GM06990 (cell line): ENCODE data around the gene LRP1B.

Experiments used
- DNase-seq: peaks from one replicate; pipeline ENCODE4 v3.0.0-alpha.2; 2011; ENCODE audit not compliant: insufficient read length; ENCODE audit errors: extremely low read depth
- H3K27me3 ChIP-seq: replicated peaks from 2 replicates; pipeline ENCODE4 v1.6.0; 2011; ENCODE audit warnings: low read length; ENCODE audit not compliant: control insufficient read depth, insufficient read depth
- H3K36me3 ChIP-seq: 2 replicates; pipeline ENCODE4 v1.5.1; 2011; ENCODE audit warnings: low read length; ENCODE audit not compliant: control insufficient read depth, insufficient read depth
- H3K4me3 ChIP-seq: replicated peaks from 2 replicates; pipeline ENCODE4 v1.5.1; 2011; ENCODE audit warnings: low read depth, mild to moderate bottlenecking, control low read depth, low read length
- TF ChIP-seq, protein P1 (sequence below): IDR thresholded peaks from 2 replicates; pipeline ENCODE4 v1.5.1; 2011; ENCODE audit warnings: low read length, control low read depth, mild to moderate bottlenecking, inconsistent platforms; ENCODE audit not compliant: insufficient read depth, poor library complexity, severe bottlenecking

Gene LRP1B

GRCh38 chr2:140737006-140737405 lies 1393.8 kb downstream of the LRP1B start:
- no peak for DNase-seq

GRCh38 chr2:140734992-140735391 lies 1395.8 kb downstream of the LRP1B start:
- TF ChIP-seq, protein P1, sequence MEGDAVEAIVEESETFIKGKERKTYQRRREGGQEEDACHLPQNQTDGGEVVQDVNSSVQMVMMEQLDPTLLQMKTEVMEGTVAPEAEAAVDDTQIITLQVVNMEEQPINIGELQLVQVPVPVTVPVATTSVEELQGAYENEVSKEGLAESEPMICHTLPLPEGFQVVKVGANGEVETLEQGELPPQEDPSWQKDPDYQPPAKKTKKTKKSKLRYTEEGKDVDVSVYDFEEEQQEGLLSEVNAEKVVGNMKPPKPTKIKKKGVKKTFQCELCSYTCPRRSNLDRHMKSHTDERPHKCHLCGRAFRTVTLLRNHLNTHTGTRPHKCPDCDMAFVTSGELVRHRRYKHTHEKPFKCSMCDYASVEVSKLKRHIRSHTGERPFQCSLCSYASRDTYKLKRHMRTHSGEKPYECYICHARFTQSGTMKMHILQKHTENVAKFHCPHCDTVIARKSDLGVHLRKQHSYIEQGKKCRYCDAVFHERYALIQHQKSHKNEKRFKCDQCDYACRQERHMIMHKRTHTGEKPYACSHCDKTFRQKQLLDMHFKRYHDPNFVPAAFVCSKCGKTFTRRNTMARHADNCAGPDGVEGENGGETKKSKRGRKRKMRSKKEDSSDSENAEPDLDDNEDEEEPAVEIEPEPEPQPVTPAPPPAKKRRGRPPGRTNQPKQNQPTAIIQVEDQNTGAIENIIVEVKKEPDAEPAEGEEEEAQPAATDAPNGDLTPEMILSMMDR, result no peak
- DNase-seq, result no peak
- H3K27me3 ChIP-seq, result no peaks in the 10 kb centered on the region; the same call in 1 of the 2 replicates
- no peak overlapping the region for H3K4me3 ChIP-seq
- no peaks in the 10 kb centered on the region for H3K36me3 ChIP-seq

More at GRCh38 chr2:140737006-140737405, 1393.8 kb downstream of the LRP1B start:
- Histone ChIP-seq H3K27me3 (no peaks in the 10 kb centered on the region; the same call in 1 of the 2 replicates), H3K4me3 (no peak overlapping the region), H3K36me3 (no peaks in the 10 kb centered on the region)
- TF ChIP-seq, protein P1, result no peak

GRCh38 chr2:140718999-140719398 lies 1411.8 kb downstream of the LRP1B start:
- H3K36me3 ChIP-seq, result no peaks in the 10 kb centered on the region
- DNase-seq, result no peak
- H3K4me3 ChIP-seq, result no peak overlapping the region
- TF ChIP-seq, protein P1, result no peak
- H3K27me3 ChIP-seq, result no peaks in the 10 kb centered on the region

GRCh38 chr2:140717481-140717880 lies 1413.3 kb downstream of the LRP1B start:
- Histone ChIP-seq H3K4me3 (no peak overlapping the region), H3K27me3 (no peaks in the 10 kb centered on the region), H3K36me3 (no peaks in the 10 kb centered on the region)
- DNase-seq, result no peak
- TF ChIP-seq, protein P1, result no peak

- no peaks in the 10 kb centered on the region for H3K27me3 ChIP-seq
- TF ChIP-seq, protein P1, result no peak
- no peaks in the 10 kb centered on the region for H3K36me3 ChIP-seq
- no peak for DNase-seq
- H3K4me3 ChIP-seq, result no peak overlapping the region
Measured at GRCh38 chr2:140714586-140714985, 1416.2 kb downstream of the LRP1B start.

DNA sequence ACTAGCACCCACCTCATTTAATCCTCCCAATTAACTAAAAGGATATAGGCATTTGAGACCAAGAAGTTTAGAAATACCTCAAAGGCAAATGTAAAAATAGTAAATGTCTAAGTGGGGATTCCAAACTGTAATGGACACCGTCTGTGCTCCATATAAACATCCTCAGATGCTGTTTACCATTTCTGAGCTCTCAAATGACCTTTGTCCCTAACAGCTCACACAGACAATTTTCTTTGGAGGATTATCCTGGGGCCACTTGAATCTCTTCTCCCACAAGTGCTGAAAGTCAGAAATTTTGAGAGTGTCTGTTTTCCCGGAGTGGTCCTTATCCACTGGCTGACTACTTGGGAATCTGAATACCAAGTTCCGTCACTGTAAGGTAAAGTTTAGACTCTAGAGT lies 1418.9 kb downstream of the LRP1B start:
- TF ChIP-seq, protein P1, result no peak
- no peaks in the 10 kb centered on the region for H3K36me3 ChIP-seq
- no peaks in the 10 kb centered on the region for H3K27me3 ChIP-seq
- no peak overlapping the region for H3K4me3 ChIP-seq
- DNase-seq, result no peak
